Kidney glomerular epithelial cell (primary cell): ENCODE data around the gene CHRNA10.
"Not testable (repeated sequence)": the region's sequence is repeated elsewhere in the genome, so short reads cannot be mapped to it uniquely, and the experiment has no call there.

Experiments used
- DNase-seq: peaks from one replicate; lab custom pipeline; 2025; lab: John Stamatoyannopoulos, UW

Gene CHRNA10

DNA sequence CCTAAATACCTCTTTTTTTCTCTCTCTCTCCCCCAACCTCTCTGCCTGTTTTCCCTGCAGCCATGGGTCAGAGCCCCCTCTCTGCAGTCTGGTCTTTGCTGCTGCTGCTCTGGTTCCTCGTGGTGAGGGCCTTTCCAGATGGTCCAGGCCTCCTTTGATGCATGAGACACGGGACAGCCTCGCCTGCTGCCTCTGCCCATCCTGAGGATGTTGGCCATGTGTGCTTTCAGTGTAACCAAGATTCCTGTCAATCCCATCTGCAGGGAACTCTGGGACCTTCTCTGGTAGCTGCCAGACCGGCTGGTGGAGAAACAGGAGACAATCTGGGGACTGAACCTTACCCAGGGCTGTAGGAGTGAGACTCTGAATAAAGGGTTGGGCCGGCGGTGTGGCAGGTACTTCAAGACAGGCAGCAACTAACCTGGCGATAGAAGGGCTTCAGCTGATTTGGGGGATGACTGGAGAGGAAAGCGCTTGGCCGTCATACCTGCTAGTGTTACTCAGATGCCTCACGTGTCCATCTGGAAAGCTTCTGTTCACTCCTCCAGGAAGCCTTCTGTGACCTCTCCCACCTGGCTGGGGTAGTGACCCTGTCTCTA, 7.1 kb downstream of the CHRNA10 start:
- DNase-seq, result no peak

- DNase-seq, result no peak
These were observed 8.3 kb downstream of the CHRNA10 start for GRCh38 chr11:3662856-3663255.

GRCh38 chr11:3660960-3661359, 10.2 kb downstream of the CHRNA10 start:
- DNase-seq, result no peak

- DNase-seq, result no peak
These were observed 11.3 kb downstream of the CHRNA10 start for GRCh38 chr11:3659595-3660515.

DNA sequence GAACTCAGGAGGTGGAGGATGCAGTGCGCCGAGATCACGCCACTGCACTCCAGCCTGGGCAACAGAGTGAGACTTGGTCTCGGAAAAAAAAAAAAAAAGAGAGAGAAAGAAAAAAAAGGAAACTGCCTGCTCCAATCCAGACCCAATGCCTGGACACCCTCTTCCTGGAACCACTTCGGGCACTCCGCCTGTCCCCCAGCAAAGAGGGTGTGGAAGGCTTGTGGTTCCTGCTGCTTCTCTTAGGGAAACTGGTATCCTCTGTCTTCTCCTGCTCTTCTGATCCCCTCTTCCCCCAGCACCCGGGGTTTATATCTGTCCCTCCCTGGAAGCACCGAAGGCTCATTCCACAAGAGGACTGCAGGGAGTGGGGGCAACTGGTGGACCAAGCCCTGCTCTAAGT, 12.9 kb downstream of the CHRNA10 start:
- DNase-seq, result no peak

DNA sequence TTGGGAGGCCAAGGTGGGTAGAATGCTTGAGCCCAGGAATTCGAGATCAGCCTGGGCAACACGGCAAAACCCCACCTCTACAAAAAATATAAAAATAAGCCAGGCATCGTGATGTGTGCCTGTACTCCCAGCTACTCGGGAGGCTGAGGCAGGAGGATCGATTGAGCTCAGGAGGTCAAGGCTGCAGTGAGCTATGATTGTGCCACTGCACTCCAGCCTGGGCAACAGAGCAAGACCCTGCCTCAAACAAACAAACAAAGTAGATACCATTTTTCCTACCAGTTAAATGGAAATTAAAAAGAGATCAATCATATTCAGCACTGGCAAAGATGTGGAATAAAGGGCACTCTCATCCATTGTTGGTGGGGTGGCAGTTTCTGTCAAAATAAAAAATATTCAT, 13.9 kb downstream of the CHRNA10 start:
- not testable (repeated sequence) for DNase-seq

DNA sequence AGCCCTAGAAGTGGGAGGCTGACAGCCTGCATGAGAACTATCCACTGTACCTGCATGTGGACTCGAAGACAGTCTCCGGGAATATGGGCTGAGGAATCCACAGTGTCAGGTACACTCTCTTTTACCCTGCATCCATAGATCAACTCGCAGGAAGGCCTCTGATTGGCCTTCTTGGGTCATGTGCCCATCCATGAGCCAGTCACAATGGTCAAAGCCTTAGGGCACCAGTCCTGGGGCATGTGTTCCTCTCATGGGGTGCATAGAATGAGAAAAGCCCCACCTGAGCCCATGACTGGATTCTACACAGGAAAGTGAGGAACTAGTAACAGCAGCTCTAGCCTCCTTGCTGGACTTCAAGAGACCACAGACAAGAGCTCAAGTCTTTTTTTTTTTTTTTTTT, 15.6 kb downstream of the CHRNA10 start:
- DNase-seq, result no peak

- DNase-seq, result not testable (repeated sequence)
These were observed 18.7 kb downstream of the CHRNA10 start for GRCh38 chr11:3652514-3652913.

DNA sequence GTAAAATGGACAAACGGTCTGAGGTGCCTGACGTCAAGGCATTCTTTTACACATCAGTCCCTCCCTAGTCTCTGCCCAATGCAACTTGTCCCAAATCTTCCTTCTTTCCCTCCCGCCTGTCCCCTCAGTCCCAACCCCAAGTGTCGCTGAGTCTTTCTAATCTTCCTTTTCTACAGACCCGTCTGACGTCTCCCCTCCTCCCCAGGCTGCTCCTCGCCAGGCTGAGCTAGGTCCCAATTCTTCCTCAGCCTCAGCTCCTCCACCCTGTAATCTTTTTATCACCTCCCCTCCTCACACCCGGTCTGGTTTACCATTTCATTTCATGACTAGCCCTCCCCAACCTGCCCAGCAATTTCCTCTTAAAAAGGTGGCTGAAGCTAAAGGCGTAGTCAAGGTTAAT, 21.8 kb downstream of the CHRNA10 start:
- not testable (repeated sequence) for DNase-seq

- not testable (repeated sequence) for DNase-seq
These were observed 22.3 kb downstream of the CHRNA10 start for GRCh38 chr11:3648843-3649242.

GRCh38 chr11:3645552-3645951, 25.6 kb downstream of the CHRNA10 start:
- DNase-seq, result no peak

DNA sequence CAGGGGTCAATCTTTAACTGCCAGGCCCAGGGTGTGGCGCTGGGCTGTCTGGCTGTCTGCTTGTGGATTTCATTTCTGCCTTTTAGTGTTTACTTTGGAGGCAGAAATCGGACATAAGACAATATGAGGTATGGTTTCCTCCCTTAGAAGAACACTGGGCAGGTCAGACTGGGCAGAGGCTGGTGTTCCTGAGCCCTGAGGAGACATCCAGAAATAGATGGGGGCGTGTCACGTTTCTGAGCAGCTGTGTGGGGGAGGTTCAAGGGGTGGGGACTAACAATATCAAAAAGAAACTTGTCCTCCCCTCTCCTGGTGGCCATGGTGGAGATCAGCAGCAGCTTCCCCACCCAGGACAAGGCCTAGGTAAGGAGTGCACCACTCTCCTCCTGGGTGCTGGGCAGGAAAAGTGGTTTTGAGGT, 26.4 kb downstream of the CHRNA10 start, which contains the start of gene ART1:
ART1 (plus strand) TSS at position 312 of the 419 bp plus-strand sequence. CDS start 14,086 bp downstream, outside the sequence.
- DNase-seq, result no peak

DNA sequence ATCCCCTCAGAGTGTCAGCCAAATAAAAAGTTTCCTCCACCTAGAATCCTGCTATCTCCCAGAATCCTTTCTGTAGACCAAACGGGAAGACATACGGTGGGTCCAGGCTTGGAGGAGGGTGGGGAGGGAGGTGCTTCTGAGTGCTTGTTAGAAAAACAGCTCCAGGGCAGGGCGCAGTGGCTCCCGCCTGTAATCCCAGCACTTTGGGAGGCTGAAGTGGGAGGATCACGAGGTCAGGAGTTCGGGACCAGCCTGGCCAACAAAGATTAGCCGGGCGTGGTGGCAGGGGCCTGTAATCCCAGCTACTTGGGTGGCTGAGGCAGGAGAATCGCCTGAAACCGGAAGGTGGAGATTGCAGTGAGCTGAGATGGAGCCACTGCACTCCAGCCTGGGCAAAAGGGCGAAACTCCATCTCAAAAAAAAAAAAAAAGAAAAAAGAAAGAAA, 28.1 kb downstream of the CHRNA10 start:
- DNase-seq, result not testable (repeated sequence)

DNA sequence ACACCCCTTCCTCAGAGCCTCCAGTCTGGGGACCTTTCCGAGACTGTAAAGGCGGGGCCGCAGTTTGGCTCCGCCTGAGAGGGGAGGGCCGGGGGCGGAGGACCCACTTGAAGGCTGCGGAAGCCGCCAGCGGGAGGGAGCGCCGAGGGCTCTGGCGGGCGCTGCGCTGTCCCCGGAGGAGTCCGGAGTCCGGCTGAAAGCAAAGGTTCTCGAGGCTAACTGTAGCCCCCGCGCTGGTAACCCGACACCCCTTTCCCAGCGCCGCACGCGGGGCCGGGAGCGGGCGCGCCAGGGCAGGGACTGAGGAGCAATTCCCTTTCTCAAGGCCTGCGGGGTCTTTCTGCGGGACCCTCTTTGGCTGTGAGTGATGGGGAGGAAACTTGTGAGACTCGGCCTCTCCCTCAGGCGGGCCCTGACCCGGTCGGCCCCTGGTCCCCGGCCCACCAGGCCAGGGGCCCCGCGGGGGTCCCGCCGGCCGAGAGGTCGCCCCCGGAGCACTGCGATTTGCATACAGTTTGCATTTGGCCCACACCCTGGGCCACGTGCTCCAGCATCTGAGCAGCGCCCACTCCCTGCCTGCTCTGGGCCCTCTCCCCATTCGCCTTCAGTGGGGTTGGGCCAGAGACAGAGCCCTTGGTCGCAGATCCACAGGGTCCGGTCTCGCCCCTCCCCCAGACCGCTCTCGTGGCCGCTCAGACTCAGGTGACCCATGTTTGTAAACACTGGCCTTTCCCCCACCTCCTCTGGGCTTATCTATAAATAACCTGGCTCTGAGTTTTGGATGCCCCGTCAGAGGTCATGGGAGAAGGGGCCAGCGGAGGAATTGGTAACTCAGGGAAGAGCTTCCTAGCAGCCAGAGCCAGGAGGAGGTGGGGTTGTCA, 28.9 kb downstream of the CHRNA10 start:
- peak; percentile 71 for DNase-seq

GRCh38 chr11:3641701-3642070, 29.5 kb downstream of the CHRNA10 start, which contains the start of gene ART5:
TSS of gene ART5 (minus strand) at chr11:3641992. CDS start at chr11:3641862, 130 bp downstream.
- DNase-seq, result no peak

- DNase-seq, result no peak
These were observed 30.0 kb downstream of the CHRNA10 start for GRCh38 chr11:3641191-3641590.

- DNase-seq, result no peak
These were observed 31.3 kb downstream of the CHRNA10 start for GRCh38 chr11:3639841-3640240.

- no peak for DNase-seq
These were observed 32.7 kb downstream of the CHRNA10 start for GRCh38 chr11:3638513-3638912.

DNA sequence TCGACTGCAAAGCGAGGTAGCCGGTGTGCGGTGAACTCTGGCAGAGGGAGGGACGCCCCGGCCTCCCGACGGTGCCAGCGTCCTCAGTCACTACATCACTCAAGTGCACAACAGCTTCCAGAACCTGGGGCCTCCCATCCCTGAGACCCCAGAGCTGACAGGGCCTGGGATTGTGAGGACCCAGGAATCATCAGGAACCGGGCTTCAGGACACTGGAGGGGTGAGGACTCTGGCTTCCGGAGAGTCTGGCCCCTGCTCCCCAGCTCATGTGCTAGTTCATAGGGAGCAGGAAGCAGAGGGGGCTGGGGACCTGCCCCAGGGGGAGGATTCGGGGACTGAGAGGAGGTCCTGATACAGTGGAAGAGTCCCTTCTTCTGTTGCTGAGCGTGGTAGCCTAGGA, 34.0 kb downstream of the CHRNA10 start:
- DNase-seq, result no peak

DNA sequence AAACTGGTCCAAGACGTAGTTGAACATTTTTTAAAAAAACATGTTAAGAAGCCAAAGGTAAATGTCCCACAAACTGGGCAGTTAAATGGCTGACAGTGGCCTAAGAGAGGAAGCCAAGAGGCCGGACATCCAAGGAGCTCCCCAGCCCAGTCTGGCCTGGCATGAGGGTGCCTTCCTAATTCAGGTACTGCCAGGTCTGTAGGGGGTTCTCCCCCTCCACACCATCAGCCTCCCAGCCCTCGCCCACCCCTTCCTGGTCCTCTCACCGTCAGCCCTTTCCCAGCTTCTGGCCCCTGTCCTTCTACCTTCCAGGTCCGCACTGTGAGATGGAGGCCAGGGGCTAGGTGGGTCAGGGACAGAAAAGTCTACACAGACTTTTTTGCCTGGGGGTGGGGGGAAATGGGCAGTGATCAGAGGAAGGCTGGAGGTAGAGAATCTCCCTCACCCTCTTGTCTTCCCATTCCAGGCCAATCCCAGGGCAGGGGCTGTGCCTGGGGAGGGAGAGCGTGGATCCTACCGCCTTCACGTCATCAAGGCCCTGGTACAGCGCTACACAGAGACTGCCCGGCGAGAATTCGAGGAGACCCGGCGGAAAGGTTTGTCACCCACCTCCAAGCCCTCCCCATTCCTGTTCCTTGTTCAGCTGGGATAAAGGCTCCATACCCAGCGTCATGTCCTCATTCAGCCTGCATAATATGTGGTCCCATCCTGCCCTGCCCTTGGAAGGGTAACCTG, 35.4 kb downstream of the CHRNA10 start:
- no peak for DNase-seq

GRCh38 chr11:3632070-3632660, 39.0 kb downstream of the CHRNA10 start:
- no peak for DNase-seq
